Retinal pigment epithelial cell (primary cell): ENCODE data around the gene BIRC2.

Source experiments
- DNase-seq: peaks from one replicate; pipeline ENCODE4 v3.0.0-alpha.2; 2010; ENCODE audit warnings: low read depth
- H3K4me3 ChIP-seq: 2 replicates; pipeline ENCODE4 v1.5.1; 2011; ENCODE audit warnings: mild to moderate bottlenecking, low read length, control low read depth, moderate library complexity
- CTCF ChIP-seq: conservative IDR thresholded peaks from 2 replicates; pipeline ENCODE4 v1.5.1; 2011; ENCODE audit warnings: low read depth, low read length, control low read depth, inconsistent platforms

Gene BIRC2

GRCh38 chr11:102387043-102387781 lies 40.2 kb downstream of the BIRC2 start:
- DNase-seq: no peak
- TF ChIP-seq CTCF: no peak
- H3K4me3 ChIP-seq: no peak overlapping the region

GRCh38 chr11:102389253-102389652 lies 42.2 kb downstream of the BIRC2 start:
- DNase-seq: no peak
- H3K4me3 ChIP-seq: no peak overlapping the region
- no peak for TF ChIP-seq CTCF

- H3K4me3 ChIP-seq: no peak overlapping the region
- DNase-seq: no peak
- TF ChIP-seq CTCF: peak; percentile 94
Observed at GRCh38 chr11:102390667-102391465, 43.9 kb downstream of the BIRC2 start.

GRCh38 chr11:102391549-102392237 lies 44.7 kb downstream of the BIRC2 start:
- no peak overlapping the region for H3K4me3 ChIP-seq
- no peak for DNase-seq
- TF ChIP-seq CTCF: no peak

GRCh38 chr11:102393272-102393730 lies 46.3 kb downstream of the BIRC2 start:
- no peak overlapping the region for H3K4me3 ChIP-seq
- TF ChIP-seq CTCF: no peak
- no peak for DNase-seq

- H3K4me3 ChIP-seq: no peak overlapping the region
- DNase-seq: no peak
- TF ChIP-seq CTCF: no peak
Observed at GRCh38 chr11:102395720-102396393, 48.8 kb downstream of the BIRC2 start.
